HepG2 (cell line): ENCODE measurements around the gene C13orf42. TPM values are rescaled to one million over a fixed set of nuclear protein-coding genes. Genes with fewer than 3 reads are reported as not detected.

Source experiments
- ATAC-seq: fragments of 200-7000 bp; cut with Tn5 transposase; 3 replicates; pipeline ENCODE4 v1.9.1; 2020; ENCODE audit warnings: mild to moderate bottlenecking, moderate library complexity
- BruUV-seq: library from RNA; stranded (reverse); fragments of 400-500 nt; replicated peaks from 2 replicates; lab custom pipeline; 2021; lab: Mats Ljungman, UMichigan
- CTCF ChIA-PET: fragments of 300-600 bp; formaldehyde crosslinking; extraction: SDS; loops from one replicate; lab custom pipeline; 2021; ENCODE audit warnings: low total read pairs, inconsistent platforms, low intra/inter-chr PET ratio; lab: Yijun Ruan, JAX
- POLR2A ChIA-PET: fragments of 350-600 bp; sonication (Branson Sonifier 250); formaldehyde crosslinking; loops from one replicate; lab custom pipeline; 2020; ENCODE audit warnings: antibody characterized with exemption, inconsistent platforms; lab: Yijun Ruan, JAX
- DNase-seq: peaks from one replicate; pipeline ENCODE4 v3.0.0-alpha.2; 2015; ENCODE audit warnings: low spot score
- FAIRE-seq: peaks from 3 replicates; lab custom pipeline; 2011; peaks lifted over from hg19 to GRCh38; lab: Jason Lieb, UNC
- H2AFZ ChIP-seq: one replicate; pipeline ENCODE4 v1.6.1; 2011; ENCODE audit warnings: low read length, inconsistent platforms
- H3K27ac ChIP-seq: fragments of 300-600 bp; 3 replicates; pipeline ENCODE4 v1.8.0; 2011; ENCODE audit warnings: mixed run types, mild to moderate bottlenecking, mixed read lengths, low read length, inconsistent platforms; ENCODE audit not compliant: insufficient read depth; ENCODE audit errors: extremely low read length
- H3K27me3 ChIP-seq, 2 experiments: fragments of 200-600 bp in 1 of 2; 2 replicates in 1 of 2; 3 replicates in 1 of 2; pipeline versions ENCODE4 v1.6.0 to v1.8.0; 2011; ENCODE audit warnings: low read length in 2 of 2, mild to moderate bottlenecking in 2 of 2, moderate library complexity in 2 of 2, inconsistent platforms in 1 of 2; ENCODE audit not compliant: insufficient read depth in 2 of 2, control insufficient read depth in 1 of 2
- H3K36me3 ChIP-seq, 2 experiments: fragments of 200-600 bp in 1 of 2; replicated peaks in 1 of 2; 2 replicates in 1 of 2; 3 replicates in 1 of 2; pipeline versions ENCODE4 v1.5.1 to v1.8.0; 2011; ENCODE audit warnings: low read length in 2 of 2, inconsistent platforms in 1 of 2; ENCODE audit not compliant: insufficient read depth in 2 of 2, control insufficient read depth in 1 of 2
- H3K4me1 ChIP-seq: 2 replicates; pipeline ENCODE4 v1.5.1; 2012; ENCODE audit warnings: low read length, inconsistent platforms; ENCODE audit not compliant: insufficient read depth
- H3K4me2 ChIP-seq: 2 replicates; pipeline ENCODE4 v1.6.0; 2011; ENCODE audit warnings: low read depth, low read length, inconsistent platforms
- H3K4me3 ChIP-seq, 3 experiments: fragments of 200-600 bp in 1 of 3; sonication (generic), shearing (Covaris generic) in 1 of 3; replicated peaks in 1 of 3; 2 replicates each; pipeline ENCODE4 v1.5.1; 2011 to 2016; ENCODE audit warnings: low read length in 3 of 3, inconsistent platforms in 2 of 3, low read depth in 2 of 3, mild to moderate bottlenecking in 2 of 3, control low read depth in 1 of 3, mixed read lengths in 1 of 3; ENCODE audit not compliant: insufficient read depth in 1 of 3
- H3K79me2 ChIP-seq: one replicate; pipeline ENCODE4 v1.6.1; 2011; ENCODE audit warnings: low read length, inconsistent platforms; ENCODE audit not compliant: insufficient read depth
- H3K9ac ChIP-seq: 2 replicates; pipeline ENCODE4 v1.6.0; 2011; ENCODE audit warnings: mild to moderate bottlenecking, low read depth, low read length, inconsistent platforms; ENCODE audit not compliant: insufficient read depth
- H3K9me3 ChIP-seq: 2 replicates; pipeline ENCODE4 v1.5.1; 2012; ENCODE audit warnings: mild to moderate bottlenecking, low read length
- H4K20me1 ChIP-seq: 2 replicates; pipeline ENCODE4 v1.6.0; 2011; ENCODE audit warnings: inconsistent platforms, mild to moderate bottlenecking, low read length, moderate library complexity; ENCODE audit not compliant: insufficient read depth
- ARNT ChIP-seq: fragments of 450-650 bp; IDR thresholded peaks from 2 replicates; pipeline ENCODE4 v1.6.1; 2017
- ARNT2 ChIP-seq: sonication (generic); formaldehyde crosslinking; IDR thresholded peaks from 2 replicates; pipeline ENCODE4 v1.8.0; 2022; ENCODE audit warnings: mild to moderate bottlenecking, low read depth, missing genetic modification reagents, moderate library complexity
- NKX3-1 ChIP-seq: sonication (generic); formaldehyde crosslinking; IDR thresholded peaks from 2 replicates; pipeline ENCODE4 v1.5.0; 2020; ENCODE audit warnings: missing genetic modification reagents
- TCF7 ChIP-seq: sonication (generic); IDR thresholded peaks from 2 replicates; pipeline ENCODE4 v1.6.1; 2016; ENCODE audit warnings: antibody characterized with exemption, low read depth
- ZBTB3 ChIP-seq: sonication (generic); formaldehyde crosslinking; IDR thresholded peaks from 2 replicates; pipeline ENCODE4 v1.4.0; 2020; ENCODE audit warnings: low read depth, mild to moderate bottlenecking, moderate library complexity, missing genetic modification reagents, borderline replicate concordance
- ZNF20 ChIP-seq: sonication (generic); formaldehyde crosslinking; IDR thresholded peaks from 2 replicates; pipeline ENCODE4 v1.4.0; 2020; ENCODE audit warnings: mild to moderate bottlenecking, moderate library complexity, missing genetic modification reagents
- ZNF441 ChIP-seq: sonication (generic); formaldehyde crosslinking; IDR thresholded peaks from 2 replicates; pipeline ENCODE4 v1.7.0; 2021; ENCODE audit warnings: missing genetic modification reagents, borderline replicate concordance
- ZNF510 ChIP-seq: sonication (generic); formaldehyde crosslinking; IDR thresholded peaks from 2 replicates; pipeline ENCODE4 v1.4.0; 2020; ENCODE audit warnings: low read depth, mild to moderate bottlenecking, missing genetic modification reagents
- ZNF777 ChIP-seq: sonication (generic); formaldehyde crosslinking; IDR thresholded peaks from 2 replicates; pipeline ENCODE4 v1.4.0; 2020; ENCODE audit warnings: missing genetic modification reagents
- WGBS: methylation state at CpG from one replicate; pipeline ENCODE4 v1.1.6; 2017; ENCODE audit warnings: low lambda C conversion rate; 5-methylcytosine and 5-hydroxymethylcytosine counted together
- in situ Hi-C: cut with HindIII; loops from 2 replicates; pipeline ENCODE4 v1.10.0; 2017; ENCODE audit warnings: low pct_unique_long_range_greater_than_20kb; ENCODE audit not compliant: extremely low pct_ligation_motif_present
- intact Hi-C: fragments of 100-400 bp; cut with micrococcal nuclease; formaldehyde crosslinking; loops from one replicate; pipeline ENCODE4 v1.10.0; 2022; ENCODE audit not compliant: unreplicated experiment
- polyA plus RNA-seq, 8 experiments: library from polyadenylated mRNA; depleted of rRNA in 3 of 8; stranded (reverse) in 7 of 8; unstranded in 1 of 8; fragments of >200 nt; fragmentation: Illumina TruSeq in 4 of 8; extraction: Trizol in 4 of 8; gene quantifications; 2 replicates each; pipeline versions ENCODE4 v1.2.1 to v1.2.3, GENCODE V29; 2011 to 2016; ENCODE audit warnings: low read depth in 4 of 8, missing spikeins in 1 of 8, mixed read lengths in 1 of 8; ENCODE audit not compliant: insufficient read depth in 1 of 8
- total RNA-seq, 5 experiments: library from RNA; depleted of rRNA; stranded (reverse); fragments of >200 nt; fragmentation: Illumina TruSeq; extraction: Trizol; gene quantifications; 2 replicates each; pipeline ENCODE4 v1.2.3, GENCODE V29; 2016; ENCODE audit warnings: low read depth in 1 of 5
- TF ChIP-seq, protein P1 (sequence below): sonication (generic); formaldehyde crosslinking; IDR thresholded peaks from 2 replicates; pipeline ENCODE4 v1.5.0; 2020; ENCODE audit warnings: mild to moderate bottlenecking, missing genetic modification reagents, borderline replicate concordance
- TF ChIP-seq, protein P2 (sequence below): sonication (generic); formaldehyde crosslinking; IDR thresholded peaks from 2 replicates; pipeline ENCODE4 v1.4.0; 2020; ENCODE audit warnings: missing genetic modification reagents
- TF ChIP-seq, protein P3 (sequence below): sonication (generic); formaldehyde crosslinking; IDR thresholded peaks from 2 replicates; pipeline ENCODE4 v1.4.0; 2020; ENCODE audit warnings: mild to moderate bottlenecking, low read depth, missing genetic modification reagents

Gene C13orf42
- total and polyA plus RNA-seq, 2 of the 13 experiments (the other 11 are each of a cell fraction or from before 2014, with no cell fraction given): not detected

DNA sequence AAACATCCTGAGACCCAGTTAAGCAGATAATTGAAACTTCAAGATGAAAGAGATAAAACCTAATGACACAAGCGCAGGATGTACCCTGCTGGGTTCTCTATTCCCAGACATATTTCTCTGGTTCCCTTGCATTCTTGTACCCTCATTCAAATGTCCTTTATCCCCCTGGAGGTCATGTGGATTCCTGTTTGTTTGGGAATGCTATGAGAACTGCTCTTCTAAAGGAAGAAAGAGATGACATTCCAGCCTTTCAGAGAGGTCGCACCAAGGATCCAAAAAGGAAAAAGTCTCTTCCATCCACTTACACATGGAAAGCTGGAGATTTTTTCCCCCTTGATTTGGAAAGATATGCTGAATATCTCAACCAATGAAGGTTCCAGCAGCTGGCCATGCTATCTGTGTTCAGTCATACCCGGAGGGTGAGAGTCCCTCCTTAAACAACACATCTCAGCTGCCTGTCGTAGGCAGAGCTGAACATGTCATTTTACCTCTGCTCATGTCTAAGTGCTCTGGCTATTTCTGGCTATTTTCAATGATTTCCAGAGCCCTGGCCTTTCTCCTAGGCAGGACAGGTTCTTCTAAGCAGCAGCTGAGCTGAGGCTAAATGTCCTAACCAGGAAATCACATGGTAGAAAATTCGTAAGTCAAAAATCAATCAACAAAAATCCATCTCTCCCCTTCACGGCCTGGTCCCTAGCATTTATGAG, 52.5 kb downstream of the C13orf42 start:
- WGBS: 43% methylated on average over 6 of the region's 6 CpGs
- H3K9me3 ChIP-seq: no peaks in the 10 kb centered on the region
- no peak overlapping the region for H3K9ac ChIP-seq
- TF ChIP-seq TCF7: no peak
- TF ChIP-seq NKX3-1: no peak
- no peak for TF ChIP-seq ZNF441 (CRISPR knock-in tag)
- no peak for TF ChIP-seq ARNT2 (CRISPR knock-in tag)
- no peak for TF ChIP-seq ZBTB3 (CRISPR knock-in tag)
- TF ChIP-seq ARNT: no peak
- TF ChIP-seq ZNF510: no peak
- H3K27ac ChIP-seq: no peak overlapping the region
- DNase-seq (no peak), ATAC-seq (no peak), FAIRE-seq (no peak)
- no peak overlapping the region for H3K4me2 ChIP-seq
- intact Hi-C loops (no loop called here), in situ Hi-C loops (loop anchor here (25.0 kb wide), 2 partner anchors 1071 to 1396 kb away; partner anchors contain the start of gene TRIM13)
- CTCF ChIA-PET: no interaction called here
- H4K20me1 ChIP-seq: no peaks in the 10 kb centered on the region
- no peak overlapping the region for H2AFZ ChIP-seq
- H3K4me1 ChIP-seq: no peaks in the 10 kb centered on the region
- H3K36me3 ChIP-seq: no peaks in the 10 kb centered on the region
- H3K4me3 ChIP-seq: no peak overlapping the region
- H3K79me2 ChIP-seq: no peaks in the 10 kb centered on the region
- no peaks in the 10 kb centered on the region for H3K27me3 ChIP-seq
- no TSS peak for BruUV-seq
- POLR2A ChIA-PET: no interaction called here

DNA sequence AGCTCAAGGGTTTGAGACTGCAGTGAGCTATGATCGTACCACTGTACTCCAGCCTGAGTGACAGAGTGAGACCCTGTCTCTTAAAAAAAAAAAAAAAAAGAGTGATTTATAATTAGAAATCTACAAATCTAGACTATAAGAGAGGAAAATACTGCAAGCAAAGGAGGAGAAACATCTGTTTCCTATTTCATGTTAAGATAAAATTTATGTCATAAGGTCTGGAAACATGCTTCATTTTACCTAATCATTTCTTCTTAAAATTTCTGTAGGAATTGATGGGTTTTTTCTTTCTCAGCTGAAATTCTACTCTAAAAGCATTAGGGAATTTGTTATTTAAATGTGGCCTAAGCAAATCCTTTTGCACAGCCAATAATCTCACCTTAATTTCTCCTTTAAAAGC, 53.2 kb downstream of the C13orf42 start:
- H3K9ac ChIP-seq: no peak overlapping the region
- H3K9me3 ChIP-seq: no peaks in the 10 kb centered on the region
- WGBS: 88% methylated on average over 1 of the region's 1 CpG
- ATAC-seq (no peak), DNase-seq (no peak), FAIRE-seq (no peak)
- no peaks in the 10 kb centered on the region for H3K27me3 ChIP-seq
- H3K4me2 ChIP-seq: no peak overlapping the region
- H3K27ac ChIP-seq: no peak overlapping the region
- H3K4me1 ChIP-seq: no peaks in the 10 kb centered on the region
- ChIA-PET POLR2A (no interaction called here), CTCF (no interaction called here)
- in situ Hi-C loops (loop anchor here (25.0 kb wide), 2 partner anchors 1071 to 1396 kb away; partner anchors contain the start of gene TRIM13), intact Hi-C loops (no loop called here)
- no TSS peak for BruUV-seq
- no peak overlapping the region for H2AFZ ChIP-seq
- no peaks in the 10 kb centered on the region for H3K79me2 ChIP-seq
- H3K36me3 ChIP-seq: no peaks in the 10 kb centered on the region
- H3K4me3 ChIP-seq: no peak overlapping the region
- H4K20me1 ChIP-seq: no peaks in the 10 kb centered on the region
- TF ChIP-seq, protein P1, sequence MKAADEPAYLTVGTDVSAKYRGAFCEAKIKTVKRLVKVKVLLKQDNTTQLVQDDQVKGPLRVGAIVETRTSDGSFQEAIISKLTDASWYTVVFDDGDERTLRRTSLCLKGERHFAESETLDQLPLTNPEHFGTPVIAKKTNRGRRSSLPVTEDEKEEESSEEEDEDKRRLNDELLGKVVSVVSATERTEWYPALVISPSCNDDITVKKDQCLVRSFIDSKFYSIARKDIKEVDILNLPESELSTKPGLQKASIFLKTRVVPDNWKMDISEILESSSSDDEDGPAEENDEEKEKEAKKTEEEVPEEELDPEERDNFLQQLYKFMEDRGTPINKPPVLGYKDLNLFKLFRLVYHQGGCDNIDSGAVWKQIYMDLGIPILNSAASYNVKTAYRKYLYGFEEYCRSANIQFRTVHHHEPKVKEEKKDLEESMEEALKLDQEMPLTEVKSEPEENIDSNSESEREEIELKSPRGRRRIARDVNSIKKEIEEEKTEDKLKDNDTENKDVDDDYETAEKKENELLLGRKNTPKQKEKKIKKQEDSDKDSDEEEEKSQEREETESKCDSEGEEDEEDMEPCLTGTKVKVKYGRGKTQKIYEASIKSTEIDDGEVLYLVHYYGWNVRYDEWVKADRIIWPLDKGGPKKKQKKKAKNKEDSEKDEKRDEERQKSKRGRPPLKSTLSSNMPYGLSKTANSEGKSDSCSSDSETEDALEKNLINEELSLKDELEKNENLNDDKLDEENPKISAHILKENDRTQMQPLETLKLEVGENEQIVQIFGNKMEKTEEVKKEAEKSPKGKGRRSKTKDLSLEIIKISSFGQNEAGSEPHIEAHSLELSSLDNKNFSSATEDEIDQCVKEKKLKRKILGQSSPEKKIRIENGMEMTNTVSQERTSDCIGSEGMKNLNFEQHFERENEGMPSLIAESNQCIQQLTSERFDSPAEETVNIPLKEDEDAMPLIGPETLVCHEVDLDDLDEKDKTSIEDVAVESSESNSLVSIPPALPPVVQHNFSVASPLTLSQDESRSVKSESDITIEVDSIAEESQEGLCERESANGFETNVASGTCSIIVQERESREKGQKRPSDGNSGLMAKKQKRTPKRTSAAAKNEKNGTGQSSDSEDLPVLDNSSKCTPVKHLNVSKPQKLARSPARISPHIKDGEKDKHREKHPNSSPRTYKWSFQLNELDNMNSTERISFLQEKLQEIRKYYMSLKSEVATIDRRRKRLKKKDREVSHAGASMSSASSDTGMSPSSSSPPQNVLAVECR: no peak
- TF ChIP-seq, protein P2, sequence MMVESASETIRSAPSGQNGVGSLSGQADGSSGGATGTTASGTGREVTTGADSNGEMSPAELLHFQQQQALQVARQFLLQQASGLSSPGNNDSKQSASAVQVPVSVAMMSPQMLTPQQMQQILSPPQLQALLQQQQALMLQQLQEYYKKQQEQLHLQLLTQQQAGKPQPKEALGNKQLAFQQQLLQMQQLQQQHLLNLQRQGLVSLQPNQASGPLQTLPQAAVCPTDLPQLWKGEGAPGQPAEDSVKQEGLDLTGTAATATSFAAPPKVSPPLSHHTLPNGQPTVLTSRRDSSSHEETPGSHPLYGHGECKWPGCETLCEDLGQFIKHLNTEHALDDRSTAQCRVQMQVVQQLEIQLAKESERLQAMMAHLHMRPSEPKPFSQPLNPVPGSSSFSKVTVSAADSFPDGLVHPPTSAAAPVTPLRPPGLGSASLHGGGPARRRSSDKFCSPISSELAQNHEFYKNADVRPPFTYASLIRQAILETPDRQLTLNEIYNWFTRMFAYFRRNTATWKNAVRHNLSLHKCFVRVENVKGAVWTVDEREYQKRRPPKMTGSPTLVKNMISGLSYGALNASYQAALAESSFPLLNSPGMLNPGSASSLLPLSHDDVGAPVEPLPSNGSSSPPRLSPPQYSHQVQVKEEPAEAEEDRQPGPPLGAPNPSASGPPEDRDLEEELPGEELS (CRISPR knock-in tag): no peak
- TF ChIP-seq ZNF20 (CRISPR knock-in tag) (no peak), ZNF777 (CRISPR knock-in tag) (no peak)
- TF ChIP-seq, protein P3, sequence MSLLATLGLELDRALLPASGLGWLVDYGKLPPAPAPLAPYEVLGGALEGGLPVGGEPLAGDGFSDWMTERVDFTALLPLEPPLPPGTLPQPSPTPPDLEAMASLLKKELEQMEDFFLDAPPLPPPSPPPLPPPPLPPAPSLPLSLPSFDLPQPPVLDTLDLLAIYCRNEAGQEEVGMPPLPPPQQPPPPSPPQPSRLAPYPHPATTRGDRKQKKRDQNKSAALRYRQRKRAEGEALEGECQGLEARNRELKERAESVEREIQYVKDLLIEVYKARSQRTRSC (CRISPR knock-in tag): no peak
